Endothelial cell of umbilical vein (primary cell): Measurements from ENCODE around the gene RPL11. TPM values are rescaled to one million over a fixed set of nuclear protein-coding genes. Genes with fewer than 3 reads are reported as not detected.

Experiments
- BruUV-seq: library from RNA; stranded (reverse); fragments of 400-500 nt; replicated peaks from 2 replicates; lab custom pipeline; 2021; lab: Mats Ljungman, UMichigan
- CTCF ChIA-PET: fragments of 300-600, 350-600 bp; sonication (Branson Sonifier 250); formaldehyde crosslinking; loops from one replicate; lab custom pipeline; 2021; ENCODE audit warnings: antibody characterized with exemption, inconsistent platforms; lab: Charles Lee
- POLR2A ChIA-PET: fragments of 300-600, 350-600 bp; sonication (Branson Sonifier 250); formaldehyde crosslinking; loops from one replicate; lab custom pipeline; 2021; ENCODE audit warnings: antibody characterized with exemption, inconsistent platforms; lab: Charles Lee
- DNase-seq: peaks from one replicate; pipeline ENCODE4 v3.0.0-alpha.2; 2011; ENCODE audit warnings: low read depth, low spot score
- FAIRE-seq: peaks from 2 replicates; lab custom pipeline; 2011; peaks lifted over from hg19 to GRCh38; lab: Jason Lieb, UNC
- H2AFZ ChIP-seq: 2 replicates; pipeline ENCODE4 v1.6.0; 2012; ENCODE audit warnings: low read depth, low read length, control low read depth, inconsistent platforms
- H3K27ac ChIP-seq: 2 replicates; pipeline ENCODE4 v1.5.1; 2011; ENCODE audit warnings: low read depth, mild to moderate bottlenecking, control low read depth, low read length, moderate library complexity; ENCODE audit not compliant: insufficient read depth
- H3K27me3 ChIP-seq, 2 experiments: 2 replicates each; pipeline versions ENCODE4 v1.6.0 to v1.6.1; 2011; ENCODE audit warnings: low read length in 2 of 2, mixed read lengths in 1 of 2; ENCODE audit not compliant: control insufficient read depth in 2 of 2, insufficient read depth in 2 of 2
- H3K36me3 ChIP-seq, 2 experiments: 2 replicates in 1 of 2; 3 replicates in 1 of 2; pipeline ENCODE4 v1.5.1; 2011; ENCODE audit warnings: low read length in 2 of 2, mild to moderate bottlenecking in 1 of 2, moderate library complexity in 1 of 2; ENCODE audit not compliant: control insufficient read depth in 2 of 2, insufficient read depth in 2 of 2; ENCODE audit errors: extremely low read depth in 1 of 2
- H3K4me1 ChIP-seq: 3 replicates; pipeline ENCODE4 v1.5.1; 2011; ENCODE audit warnings: mild to moderate bottlenecking, low read length; ENCODE audit not compliant: control insufficient read depth, insufficient read depth; ENCODE audit errors: extremely low read depth
- H3K4me2 ChIP-seq: 2 replicates; pipeline ENCODE4 v1.6.1; 2011; ENCODE audit warnings: low read length, control low read depth, mixed read lengths; ENCODE audit not compliant: insufficient read depth
- H3K4me3 ChIP-seq, 3 experiments: fragments of 200-600 bp in 1 of 3; sonication (generic), shearing (Covaris generic) in 1 of 3; replicated peaks in 1 of 3; 2 replicates each; pipeline ENCODE4 v1.5.1; 2011 to 2016; ENCODE audit warnings: control low read depth in 3 of 3, low read length in 3 of 3, mild to moderate bottlenecking in 2 of 3, inconsistent platforms in 1 of 3, low read depth in 1 of 3, moderate library complexity in 1 of 3; ENCODE audit not compliant: insufficient read depth in 1 of 3
- H3K79me2 ChIP-seq: 2 replicates; pipeline ENCODE4 v1.6.0; 2012; ENCODE audit warnings: low read length, inconsistent platforms; ENCODE audit not compliant: control insufficient read depth, insufficient read depth
- H3K9ac ChIP-seq: replicated peaks from 2 replicates; pipeline ENCODE3; 2011; ENCODE audit warnings: low read length, control low read depth; ENCODE audit not compliant: insufficient read depth; ENCODE audit errors: extremely low read depth
- H3K9me1 ChIP-seq: replicated peaks from 3 replicates; pipeline ENCODE4 v1.6.0; 2011; ENCODE audit warnings: mild to moderate bottlenecking, low read length; ENCODE audit not compliant: control insufficient read depth, insufficient read depth; ENCODE audit errors: extremely low read depth
- H3K9me3 ChIP-seq: replicated peaks from 2 replicates; pipeline ENCODE4 v1.5.1; 2012; ENCODE audit warnings: low read length, inconsistent platforms; ENCODE audit not compliant: control insufficient read depth, insufficient read depth
- H4K20me1 ChIP-seq: replicated peaks from 2 replicates; pipeline ENCODE3; 2011; ENCODE audit warnings: mild to moderate bottlenecking, low read length; ENCODE audit not compliant: control insufficient read depth, insufficient read depth; ENCODE audit errors: extremely low read depth
- CTCF ChIP-seq, 2 donors: IDR thresholded peaks; 1 replicate in 1 of 2; 2 replicates in 1 of 2; pipeline ENCODE4 v1.5.1; 2011; ENCODE audit warnings: low read length in 2 of 2, mild to moderate bottlenecking in 2 of 2, moderate library complexity in 2 of 2, control low read depth in 1 of 2, inconsistent platforms in 1 of 2, low read depth in 1 of 2; ENCODE audit not compliant: insufficient read depth in 1 of 2; ENCODE audit errors: extremely low read depth in 1 of 2
- EZH2 ChIP-seq: IDR thresholded peaks from 2 replicates; pipeline ENCODE4 v1.6.1; 2012; ENCODE audit warnings: borderline replicate concordance, low read depth, mild to moderate bottlenecking, moderate library complexity, low read length, inconsistent platforms; ENCODE audit not compliant: severe bottlenecking
- FOS ChIP-seq: IDR thresholded peaks from 2 replicates; pipeline ENCODE4 v1.6.1; 2011; ENCODE audit warnings: mild to moderate bottlenecking, low read length, moderate library complexity, borderline replicate concordance; ENCODE audit not compliant: insufficient read depth
- GATA2 ChIP-seq: IDR thresholded peaks from 2 replicates; pipeline ENCODE4 v1.7.0; 2011; ENCODE audit warnings: low read depth, mild to moderate bottlenecking, moderate library complexity, mixed read lengths, low read length; ENCODE audit not compliant: insufficient read length, insufficient read depth
- JUN ChIP-seq: IDR thresholded peaks from 2 replicates; pipeline ENCODE4 v1.6.1; 2011; ENCODE audit warnings: borderline replicate concordance, low read depth; ENCODE audit not compliant: insufficient read length, insufficient read depth
- MAX ChIP-seq: IDR thresholded peaks from 2 replicates; pipeline ENCODE4 v1.6.1; 2011; ENCODE audit not compliant: insufficient read depth, insufficient read length
- MYC ChIP-seq: IDR thresholded peaks from one replicate; pipeline ENCODE4 v1.6.1; 2011; ENCODE audit warnings: mild to moderate bottlenecking, low read depth, low read length
- POLR2A ChIP-seq: IDR thresholded peaks from 2 replicates; pipeline ENCODE4 v1.6.1; 2012; ENCODE audit warnings: low read depth, mild to moderate bottlenecking, control low read depth, low read length
- POLR2AphosphoS5 ChIP-seq: IDR thresholded peaks from 2 replicates; pipeline ENCODE4 v1.6.1; 2012; ENCODE audit warnings: low read depth, mild to moderate bottlenecking, control low read depth, low read length, moderate library complexity; ENCODE audit not compliant: insufficient read depth
- dilution Hi-C: fragments of 300-500 bp; cut with MboI; formaldehyde crosslinking; loops from one replicate; pipeline ENCODE4 v1.15.0; 2019; ENCODE audit warnings: low sequenced_read_pairs; ENCODE audit not compliant: extremely low pct_ligation_motif_present
- intact Hi-C: fragments of 100-400 bp; cut with micrococcal nuclease; formaldehyde crosslinking; loops from one replicate; pipeline ENCODE4 v1.10.0; 2022
- polyA plus RNA-seq, 4 experiments: library from polyadenylated mRNA; depleted of rRNA in 3 of 4; stranded (reverse) in 3 of 4; unstranded in 1 of 4; fragments of >200 nt; gene quantifications; 2 replicates each; pipeline versions ENCODE4 v1.2.1 to v1.2.3, GENCODE V29; 2011 to 2012; ENCODE audit warnings: missing spikeins in 1 of 4
- total RNA-seq: library from RNA; stranded (reverse); gene quantifications from 2 replicates; pipeline ENCODE4 v1.2.3, GENCODE V29; 2021

The RPL11 gene
- total and polyA plus RNA-seq, 2 donors (not counting 3 experiments of a cell fraction or from before 2014, with no cell fraction given) = 861 to 1,084 TPM

- TF ChIP-seq JUN = no peak
- no peak for TF ChIP-seq FOS
- TF ChIP-seq MAX = no peak
- no peak for TF ChIP-seq POLR2A
- no peak for TF ChIP-seq CTCF (IDR thresholded peaks at IDR 0.05; ENCODE audit: extremely low read depth in 1 of 2, insufficient read depth in 1 of 2, low read depth in 1 of 2, low read length in 2 of 2)
- no peak for TF ChIP-seq EZH2
- no peak for TF ChIP-seq GATA2
- no peak for TF ChIP-seq MYC
- no peak for TF ChIP-seq POLR2AphosphoS5
- H3K27me3 ChIP-seq = no peaks in the 10 kb centered on the region
- BruUV-seq = no TSS peak
- no peak overlapping the region for H3K9ac ChIP-seq
- H2AFZ ChIP-seq = no peak overlapping the region
- H3K27ac ChIP-seq = no peak overlapping the region
- H3K4me2 ChIP-seq = no peak overlapping the region
- POLR2A ChIA-PET = no interaction called here
- dilution Hi-C loops (no loop called here), intact Hi-C loops (no loop called here)
- no peaks in the 10 kb centered on the region for H3K9me3 ChIP-seq
- H3K4me3 ChIP-seq = no peak overlapping the region
- peaks cover 11% of the 10 kb centered on the region for H3K79me2 ChIP-seq
- H3K9me1 ChIP-seq = no peaks in the 10 kb centered on the region
- DNase-seq (no peak), FAIRE-seq (no peak)
- CTCF ChIA-PET = interaction anchor here (1.1 kb wide), 1 partner anchor 10 kb away, joined by 5 read pairs; no protein-coding TSS in a partner anchor
- H3K4me1 ChIP-seq = no peaks in the 10 kb centered on the region
- no peaks in the 10 kb centered on the region for H4K20me1 ChIP-seq
- H3K36me3 ChIP-seq = no peaks in the 10 kb centered on the region
Observed at GRCh38 chr1:23736437-23737134, 45.0 kb downstream of the RPL11 start.
